ENCODE measurements around the gene TRAP1.

DNA sequence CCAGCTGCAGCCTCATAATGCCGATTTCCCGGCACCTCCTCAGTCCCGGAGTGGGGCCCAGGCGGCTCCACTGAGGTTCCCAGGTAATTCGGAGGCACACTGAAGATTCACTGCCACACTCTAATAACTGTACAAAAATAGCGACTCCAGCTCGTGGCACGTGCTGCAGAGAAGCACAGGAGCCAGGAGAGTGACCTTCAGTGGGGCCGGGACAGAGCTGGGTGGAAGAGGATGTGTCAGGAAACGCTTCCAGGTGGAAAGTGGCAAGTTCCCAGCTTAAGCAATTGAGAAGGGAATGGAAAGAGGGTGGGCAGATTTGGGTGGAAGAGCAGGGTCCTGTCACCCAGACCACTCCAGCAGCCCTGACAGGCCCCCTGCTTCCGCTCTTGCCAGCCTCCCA is 3.1 kb upstream of the TRAP1 start:
- TF ChIP-seq, protein P1, sequence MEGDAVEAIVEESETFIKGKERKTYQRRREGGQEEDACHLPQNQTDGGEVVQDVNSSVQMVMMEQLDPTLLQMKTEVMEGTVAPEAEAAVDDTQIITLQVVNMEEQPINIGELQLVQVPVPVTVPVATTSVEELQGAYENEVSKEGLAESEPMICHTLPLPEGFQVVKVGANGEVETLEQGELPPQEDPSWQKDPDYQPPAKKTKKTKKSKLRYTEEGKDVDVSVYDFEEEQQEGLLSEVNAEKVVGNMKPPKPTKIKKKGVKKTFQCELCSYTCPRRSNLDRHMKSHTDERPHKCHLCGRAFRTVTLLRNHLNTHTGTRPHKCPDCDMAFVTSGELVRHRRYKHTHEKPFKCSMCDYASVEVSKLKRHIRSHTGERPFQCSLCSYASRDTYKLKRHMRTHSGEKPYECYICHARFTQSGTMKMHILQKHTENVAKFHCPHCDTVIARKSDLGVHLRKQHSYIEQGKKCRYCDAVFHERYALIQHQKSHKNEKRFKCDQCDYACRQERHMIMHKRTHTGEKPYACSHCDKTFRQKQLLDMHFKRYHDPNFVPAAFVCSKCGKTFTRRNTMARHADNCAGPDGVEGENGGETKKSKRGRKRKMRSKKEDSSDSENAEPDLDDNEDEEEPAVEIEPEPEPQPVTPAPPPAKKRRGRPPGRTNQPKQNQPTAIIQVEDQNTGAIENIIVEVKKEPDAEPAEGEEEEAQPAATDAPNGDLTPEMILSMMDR (IDR thresholded peaks at IDR 0.05; ENCODE audit: insufficient read depth, low read length, poor library complexity, severe bottlenecking) = no peak
- TF ChIP-seq EZH2phosphoT487 (conservative IDR thresholded peaks at IDR 0.05; ENCODE audit: low read length) = no peak
